ENCODE data around the gene MRPS34.

The MRPS34 gene

DNA sequence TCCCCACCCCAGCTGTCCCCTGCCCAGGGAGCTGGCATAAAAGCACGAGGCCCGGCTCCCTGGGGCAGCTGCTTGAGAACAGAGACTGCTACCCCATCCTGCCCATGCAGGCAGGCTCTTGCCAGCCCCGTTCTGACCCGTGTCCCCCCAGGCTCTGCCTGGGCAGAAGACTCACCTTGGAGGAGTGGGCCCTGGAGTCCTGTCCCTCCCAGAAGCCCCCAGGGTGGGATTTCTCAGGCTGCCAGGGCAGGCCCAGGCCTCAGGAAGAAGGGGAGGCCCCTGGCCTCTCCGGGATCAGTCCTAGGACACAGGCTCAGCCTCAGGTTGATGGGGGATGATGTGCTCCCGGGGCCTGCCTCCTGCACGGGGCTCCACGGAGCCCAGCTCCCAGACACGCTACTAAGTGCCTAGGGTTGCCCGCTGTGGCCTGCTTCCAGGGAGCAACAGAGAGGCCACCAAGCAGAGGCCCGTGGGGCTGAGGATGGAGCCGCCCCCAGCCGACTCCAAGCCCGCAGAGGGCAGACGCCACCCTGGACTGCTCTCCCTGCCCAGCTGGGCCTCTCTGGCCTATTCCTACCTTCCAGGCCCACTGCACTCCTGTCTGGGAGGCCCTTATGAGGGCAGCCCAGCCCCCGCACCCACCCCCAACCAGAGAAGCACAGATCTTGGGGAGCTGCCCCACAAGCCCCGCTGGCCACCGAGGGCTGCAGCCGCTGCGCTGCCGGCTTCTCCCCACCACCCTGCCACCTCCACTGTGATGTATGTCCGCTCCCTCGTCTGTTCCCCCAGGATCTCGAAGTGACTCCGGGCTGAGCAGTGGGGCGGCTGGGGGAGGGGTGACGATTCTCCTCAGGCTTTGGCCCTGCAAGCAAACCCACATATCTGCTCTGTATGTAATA lies 3.3 kb downstream of the MRPS34 start:
- no peak for DNase-seq (ENCODE audit: low read depth)

DNA sequence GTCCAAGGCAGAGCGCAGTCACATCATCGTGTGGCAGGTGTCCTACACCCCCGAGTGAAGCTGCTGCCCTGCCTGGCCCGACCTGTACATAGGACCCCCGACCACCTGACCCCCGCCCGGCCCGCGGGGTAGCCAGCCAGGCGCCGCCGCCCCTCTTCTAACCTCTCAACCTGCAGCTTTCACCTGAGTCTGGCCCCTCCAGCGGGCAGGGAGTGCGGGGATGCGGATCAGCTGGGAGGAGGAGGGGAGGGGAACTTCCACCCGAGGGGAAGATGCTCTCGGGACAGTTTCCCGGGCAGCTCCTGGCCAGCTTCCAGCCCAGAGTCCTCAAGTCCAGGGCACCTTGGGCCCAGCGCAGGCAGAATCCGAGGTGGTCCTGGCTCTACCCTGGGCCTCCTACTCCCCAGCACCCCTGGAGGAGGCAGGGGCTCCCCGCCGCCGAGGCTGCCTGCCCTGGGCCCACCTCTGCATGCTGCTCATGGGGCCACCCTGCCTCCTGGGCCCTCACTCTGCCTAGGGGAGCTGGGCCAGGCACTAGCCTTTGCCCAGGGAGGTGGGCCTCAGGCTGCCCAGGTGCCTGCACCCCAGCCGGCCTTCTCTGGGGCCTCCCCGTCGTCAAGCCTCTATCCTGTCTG lies 4.0 kb downstream of the MRPS34 start:
- DNase-seq (ENCODE audit: low read depth), result no peak

DNA sequence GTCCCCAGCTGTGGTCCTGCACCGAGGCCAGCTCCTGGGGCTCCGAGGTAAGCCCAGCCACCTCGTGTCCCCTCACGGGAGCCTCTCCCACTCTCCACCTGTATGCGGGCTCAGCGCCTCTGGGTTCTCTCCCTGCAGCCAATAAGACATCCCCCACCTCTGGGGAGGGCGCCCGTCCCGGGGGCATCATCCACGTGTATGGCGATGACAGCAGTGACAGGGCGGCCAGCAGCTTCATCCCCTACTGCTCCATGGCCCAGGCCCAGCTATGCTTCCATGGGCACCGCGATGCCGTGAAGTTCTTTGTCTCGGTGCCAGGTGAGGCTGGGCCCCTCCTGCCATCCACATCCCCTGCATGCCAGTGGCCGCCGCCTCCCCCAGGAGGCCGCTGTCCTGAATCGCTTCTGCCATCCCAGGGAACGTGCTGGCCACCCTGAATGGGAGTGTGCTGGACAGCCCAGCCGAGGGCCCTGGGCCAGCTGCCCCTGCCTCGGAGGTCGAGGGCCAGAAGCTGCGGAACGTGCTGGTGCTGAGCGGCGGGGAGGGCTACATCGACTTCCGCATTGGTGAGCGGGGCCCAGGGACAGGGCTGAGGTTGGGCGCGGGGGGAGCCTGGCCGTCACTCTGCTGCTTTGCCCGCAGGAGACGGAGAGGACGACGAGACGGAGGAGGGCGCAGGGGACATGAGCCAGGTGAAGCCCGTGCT lies 4.7 kb downstream of the MRPS34 start:
- DNase-seq (ENCODE audit: low read depth), result no peak

DNA sequence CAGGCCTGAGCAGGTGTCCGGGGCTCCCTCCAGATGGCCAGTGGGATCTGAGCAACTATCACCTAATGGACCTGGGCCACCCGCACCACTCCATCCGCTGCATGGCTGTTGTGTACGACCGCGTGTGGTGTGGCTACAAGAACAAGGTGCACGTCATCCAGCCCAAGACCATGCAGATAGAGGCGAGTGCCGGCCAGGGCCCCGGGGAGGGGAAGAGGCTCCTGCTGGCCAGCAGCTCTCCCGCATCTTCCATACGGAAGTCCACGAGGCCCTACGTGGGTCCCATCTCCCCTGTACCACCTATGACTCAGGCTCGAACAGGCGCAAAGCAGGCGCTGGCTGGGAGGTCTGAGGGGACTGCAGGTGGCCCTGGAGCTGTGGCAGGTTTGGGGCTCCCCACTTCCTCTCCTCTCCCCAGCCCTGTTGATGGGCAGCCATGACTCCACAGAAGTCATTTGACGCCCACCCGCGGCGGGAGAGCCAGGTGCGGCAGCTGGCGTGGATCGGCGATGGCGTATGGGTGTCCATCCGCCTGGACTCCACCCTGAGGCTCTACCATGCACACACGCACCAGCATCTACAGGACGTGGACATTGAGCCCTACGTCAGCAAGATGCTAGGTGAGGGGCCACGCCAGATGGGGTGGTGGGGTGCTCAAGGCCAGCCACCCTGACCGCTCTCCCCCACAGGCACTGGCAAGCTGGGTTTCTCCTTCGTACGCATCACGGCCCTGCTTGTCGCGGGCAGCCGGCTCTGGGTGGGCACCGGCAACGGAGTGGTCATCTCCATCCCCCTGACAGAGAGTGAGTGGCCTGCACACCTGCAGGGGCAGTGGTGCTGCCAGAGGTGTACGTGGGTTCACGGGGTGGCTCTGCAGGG lies 5.6 kb downstream of the MRPS34 start:
- no peak for DNase-seq (ENCODE audit: low read depth)

DNA sequence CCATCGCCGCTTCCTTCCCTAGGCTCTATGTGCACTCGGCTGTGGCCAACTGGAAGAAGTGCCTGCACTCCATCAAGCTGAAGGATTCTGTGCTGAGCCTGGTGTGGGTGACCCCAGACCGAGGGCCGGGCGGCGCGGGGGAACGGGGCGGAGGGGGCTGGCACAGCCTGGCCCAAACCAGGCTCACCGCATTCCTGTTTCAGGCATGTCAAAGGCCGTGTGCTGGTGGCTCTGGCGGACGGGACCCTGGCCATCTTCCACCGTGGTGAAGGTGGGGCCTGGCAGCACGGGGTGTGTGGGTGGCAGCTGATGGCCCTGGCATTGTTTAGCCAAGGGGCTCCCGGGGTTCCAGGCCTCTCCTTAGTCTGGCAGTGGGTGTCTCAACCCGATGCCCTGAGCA lies 6.2 kb downstream of the MRPS34 start:
- DNase-seq (ENCODE audit: low read depth), result no peak

DNA sequence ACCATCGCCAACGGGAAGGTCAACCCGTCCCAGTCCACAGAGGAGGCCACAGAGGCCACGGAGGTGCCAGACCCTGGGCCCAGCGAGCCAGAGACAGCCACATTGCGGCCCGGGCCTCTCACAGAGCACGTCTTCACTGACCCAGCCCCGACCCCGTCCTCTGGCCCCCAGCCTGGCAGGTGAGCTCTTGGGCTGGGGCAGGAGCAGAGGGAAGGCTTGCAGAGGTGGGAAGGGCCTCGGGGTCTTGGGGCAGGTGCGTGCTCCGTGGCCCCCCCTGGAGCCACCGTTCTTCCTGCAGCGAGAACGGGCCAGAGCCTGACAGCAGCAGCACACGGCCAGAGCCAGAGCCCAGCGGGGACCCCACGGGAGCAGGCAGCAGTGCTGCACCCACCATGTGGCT lies 6.7 kb downstream of the MRPS34 start:
- no peak for DNase-seq (ENCODE audit: low read depth)

DNA sequence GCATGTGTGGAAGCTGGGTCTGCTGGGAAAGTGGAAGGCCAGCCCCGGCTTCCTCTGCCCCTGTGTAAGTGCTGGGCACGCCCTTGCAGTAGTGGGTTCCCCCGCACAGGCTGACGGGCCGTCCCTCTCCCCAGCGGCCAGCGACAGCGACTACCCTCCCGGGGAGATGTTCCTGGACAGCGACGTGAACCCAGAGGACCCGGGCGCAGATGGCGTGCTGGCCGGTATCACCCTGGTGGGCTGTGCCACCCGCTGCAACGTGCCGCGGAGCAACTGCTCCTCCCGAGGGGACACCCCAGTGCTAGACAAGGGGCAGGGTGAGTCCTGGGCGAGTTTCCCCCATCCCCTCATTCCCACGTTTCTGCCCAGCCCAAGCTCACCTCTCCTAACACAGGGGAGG lies 7.1 kb downstream of the MRPS34 start:
- DNase-seq (ENCODE audit: low read depth), result no peak

DNA sequence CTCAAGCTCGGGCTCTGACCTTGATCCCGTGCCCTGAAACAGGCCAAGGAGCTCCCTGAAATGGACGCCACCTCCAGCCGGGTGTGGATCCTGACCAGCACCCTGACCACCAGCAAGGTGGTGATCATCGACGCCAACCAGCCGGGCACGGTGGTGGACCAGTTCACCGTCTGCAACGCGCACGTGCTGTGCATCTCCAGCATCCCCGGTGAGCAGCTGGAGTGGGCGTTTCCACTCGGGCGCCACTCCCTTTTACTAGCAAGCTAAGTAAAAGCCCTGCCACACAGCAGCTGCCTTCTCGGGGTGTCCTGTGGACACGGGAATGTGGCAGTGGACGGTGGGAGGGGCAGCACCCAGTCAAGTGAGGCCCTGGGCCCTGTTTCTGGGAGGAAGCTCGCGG lies 8.0 kb downstream of the MRPS34 start:
- DNase-seq (ENCODE audit: low read depth), result no peak

DNA sequence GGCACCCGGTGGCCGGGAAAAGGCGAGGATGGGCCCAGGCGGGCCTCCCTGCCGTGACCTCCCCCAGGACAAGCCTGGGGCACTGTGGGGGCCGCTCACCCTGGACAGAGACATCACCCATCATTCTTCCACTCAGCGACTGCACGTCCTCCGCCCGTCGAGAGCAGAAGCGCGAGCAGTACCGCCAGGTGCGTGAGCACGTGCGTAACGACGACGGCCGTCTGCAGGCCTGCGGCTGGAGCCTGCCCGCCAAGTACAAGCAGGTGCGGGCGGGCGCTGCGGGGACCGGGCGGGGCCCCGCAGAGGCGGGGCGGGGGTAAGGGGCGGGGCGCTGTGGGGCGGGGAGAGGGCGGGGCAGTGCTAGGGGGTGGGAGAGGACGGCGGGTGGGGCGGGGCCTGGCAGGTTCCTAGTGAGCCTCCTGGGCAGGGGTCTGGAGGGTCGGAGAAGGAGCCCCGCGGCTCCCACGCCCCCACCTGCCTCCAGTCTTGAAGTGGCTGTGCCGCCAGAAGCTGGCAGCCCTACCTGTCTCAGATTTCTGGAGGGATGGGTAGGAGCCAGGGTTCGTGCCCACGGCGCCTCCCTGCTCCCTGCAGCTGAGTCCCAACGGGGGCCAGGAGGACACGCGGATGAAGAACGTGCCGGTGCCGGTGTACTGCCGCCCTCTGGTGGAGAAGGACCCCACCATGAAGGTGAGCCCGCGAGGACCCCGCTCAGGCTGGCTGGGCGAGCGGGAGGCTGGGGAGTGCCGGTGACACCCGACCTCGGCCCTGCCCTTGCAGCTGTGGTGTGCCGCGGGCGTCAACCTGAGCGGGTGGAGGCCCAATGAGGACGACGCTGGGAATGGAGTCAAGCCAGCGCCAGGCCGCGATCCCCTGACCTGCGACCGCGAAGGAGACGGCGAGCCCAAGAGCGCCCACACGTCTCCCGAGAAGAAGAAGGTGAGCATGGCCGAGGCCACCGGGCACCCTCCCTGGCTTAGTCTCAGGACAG lies 9.1 kb downstream of the MRPS34 start:
- DNase-seq (ENCODE audit: low read depth), result no peak

DNA sequence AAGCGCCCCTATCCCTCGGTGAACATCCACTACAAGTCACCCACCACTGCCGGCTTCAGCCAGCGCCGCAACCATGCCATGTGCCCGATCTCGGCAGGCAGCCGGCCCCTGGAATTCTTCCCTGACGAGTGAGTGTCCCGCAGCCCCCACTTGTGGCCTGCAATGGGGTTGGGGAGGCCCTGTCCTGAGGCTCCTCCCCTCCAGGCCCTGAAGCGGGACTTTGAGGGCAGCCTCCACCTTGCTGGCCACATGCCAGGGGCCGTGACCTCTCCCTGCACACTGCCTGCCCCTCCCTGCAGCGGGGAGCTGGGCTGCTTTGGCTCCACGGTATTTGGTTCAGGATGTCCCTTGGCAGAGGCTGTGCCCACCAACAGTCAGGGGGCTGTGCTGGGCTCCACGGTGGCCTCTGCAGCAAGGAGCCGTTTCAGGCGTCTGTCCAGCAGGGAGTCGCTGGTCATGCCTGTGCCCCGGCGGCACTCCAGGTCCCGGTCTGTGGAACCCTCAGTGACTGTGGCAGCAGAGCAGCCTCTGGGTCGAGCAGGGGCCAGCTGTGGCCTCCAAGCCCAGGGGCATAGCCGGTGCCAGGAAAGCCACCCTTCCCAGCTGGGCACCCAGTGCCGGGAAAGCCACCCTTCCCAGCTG lies 9.9 kb downstream of the MRPS34 start:
- no peak for DNase-seq (ENCODE audit: low read depth)

DNA sequence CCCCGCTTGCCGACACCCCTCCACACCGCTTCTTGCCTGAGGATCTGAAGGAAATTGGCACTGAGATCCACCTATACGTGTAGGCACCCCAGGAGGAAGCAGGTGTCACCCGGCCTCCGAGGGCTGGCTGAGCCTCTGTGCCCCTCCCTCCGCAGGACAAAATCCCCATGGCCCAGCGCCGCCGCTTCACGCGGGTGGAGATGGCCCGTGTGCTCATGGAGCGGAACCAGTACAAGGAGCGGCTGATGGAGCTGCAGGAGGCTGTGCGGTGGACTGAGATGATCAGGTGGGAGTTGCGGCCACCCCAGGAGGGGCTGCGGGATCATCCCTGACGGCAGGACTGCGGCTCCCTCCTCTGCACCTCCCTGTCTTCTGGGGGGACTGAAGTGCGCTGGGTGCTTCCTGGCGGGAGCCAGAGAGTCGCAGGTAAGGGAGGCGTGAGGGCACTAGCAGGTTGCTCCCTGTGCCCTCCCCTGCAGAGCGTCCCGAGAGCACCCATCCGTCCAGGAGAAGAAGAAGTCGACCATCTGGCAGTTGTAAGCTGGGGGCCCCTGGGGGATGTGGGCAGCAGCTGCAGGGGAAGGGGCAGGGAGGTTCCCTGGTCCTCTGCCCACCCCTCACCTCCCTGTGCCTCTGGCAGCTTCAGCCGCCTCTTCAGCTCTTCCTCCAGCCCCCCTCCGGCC lies 10.6 kb downstream of the MRPS34 start:
- DNase-seq (ENCODE audit: low read depth), result no peak

DNA sequence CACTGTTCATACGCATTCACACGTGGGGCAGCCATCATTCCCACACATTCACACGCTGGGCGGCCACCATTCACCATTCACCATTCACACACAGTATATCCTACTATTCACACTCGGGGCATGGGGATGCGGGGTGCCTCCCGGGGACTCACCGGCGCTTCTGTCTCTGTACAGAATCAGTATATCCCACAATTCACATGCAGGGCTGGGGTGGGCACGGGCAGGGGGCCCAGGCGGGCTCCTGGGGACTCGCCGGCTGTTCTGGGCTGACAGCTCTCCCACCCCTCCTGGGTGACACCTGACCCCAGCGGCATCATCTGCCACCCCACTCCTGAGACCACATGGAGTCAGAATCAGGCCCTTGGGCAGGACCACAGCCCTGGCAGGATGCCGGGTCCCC lies 11.2 kb downstream of the MRPS34 start:
- no peak for DNase-seq (ENCODE audit: low read depth)

DNA sequence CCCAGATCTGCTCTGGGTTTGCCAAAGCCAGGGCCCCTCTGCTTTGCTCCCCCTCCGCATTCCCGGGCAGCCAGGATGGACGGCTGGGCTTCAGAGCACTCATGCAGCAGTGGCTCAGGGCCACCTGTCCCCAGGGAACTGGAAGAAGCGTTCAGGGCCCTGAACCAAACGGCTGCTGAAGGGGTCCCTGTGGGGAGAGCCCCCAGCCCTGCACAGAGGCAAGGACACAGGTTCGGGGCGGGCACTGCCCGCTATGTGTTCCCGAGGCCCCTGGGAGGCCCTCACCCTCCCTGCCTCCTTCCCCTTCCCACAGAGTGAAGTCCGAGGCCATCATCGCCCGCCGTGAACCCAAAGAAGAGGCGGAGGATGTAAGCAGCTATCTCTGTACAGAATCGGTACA lies 12.0 kb downstream of the MRPS34 start:
- no peak for DNase-seq (ENCODE audit: low read depth)

DNA sequence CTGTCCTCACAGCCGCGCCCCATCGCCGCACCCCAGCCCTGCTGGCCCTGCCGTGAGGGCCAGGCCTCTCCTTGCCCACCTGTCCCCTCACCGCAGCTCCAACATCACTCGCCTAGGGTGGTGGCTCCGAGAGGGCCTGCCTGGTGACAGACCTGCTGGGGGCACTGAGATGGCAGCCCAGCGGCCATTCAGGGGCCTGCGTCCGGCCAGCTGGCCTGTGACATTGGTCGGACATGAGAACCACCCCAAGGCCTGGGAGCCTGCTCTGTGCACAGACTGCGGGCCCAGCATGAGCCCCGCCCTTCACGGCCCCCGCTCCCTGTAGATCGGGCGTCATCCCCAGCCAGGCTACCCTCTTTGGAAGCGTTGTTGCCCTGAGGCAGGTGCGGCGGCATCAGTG lies 13.4 kb downstream of the MRPS34 start:
- no peak for DNase-seq (ENCODE audit: low read depth)

DNA sequence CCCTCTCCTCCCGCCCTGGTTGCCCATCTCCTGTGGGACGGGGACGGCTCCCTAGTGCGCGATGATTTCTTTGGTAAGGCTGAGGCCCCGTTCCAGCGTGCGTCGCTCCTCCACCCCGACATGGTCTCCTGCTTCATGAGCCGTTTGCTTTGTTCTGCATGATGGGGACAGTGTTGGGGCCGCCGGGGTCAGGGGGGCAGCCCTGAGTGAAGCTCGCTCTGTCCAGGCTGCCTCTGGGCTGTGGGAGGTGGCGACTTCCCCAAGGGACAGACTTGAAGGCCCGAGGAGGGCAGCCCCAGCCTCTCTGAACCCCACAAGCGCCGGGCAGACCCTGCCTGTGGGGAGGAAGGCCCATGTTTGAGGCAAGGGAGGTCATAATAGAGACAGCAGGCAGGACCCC lies 14.0 kb downstream of the MRPS34 start:
- DNase-seq (ENCODE audit: low read depth), result no peak

DNA sequence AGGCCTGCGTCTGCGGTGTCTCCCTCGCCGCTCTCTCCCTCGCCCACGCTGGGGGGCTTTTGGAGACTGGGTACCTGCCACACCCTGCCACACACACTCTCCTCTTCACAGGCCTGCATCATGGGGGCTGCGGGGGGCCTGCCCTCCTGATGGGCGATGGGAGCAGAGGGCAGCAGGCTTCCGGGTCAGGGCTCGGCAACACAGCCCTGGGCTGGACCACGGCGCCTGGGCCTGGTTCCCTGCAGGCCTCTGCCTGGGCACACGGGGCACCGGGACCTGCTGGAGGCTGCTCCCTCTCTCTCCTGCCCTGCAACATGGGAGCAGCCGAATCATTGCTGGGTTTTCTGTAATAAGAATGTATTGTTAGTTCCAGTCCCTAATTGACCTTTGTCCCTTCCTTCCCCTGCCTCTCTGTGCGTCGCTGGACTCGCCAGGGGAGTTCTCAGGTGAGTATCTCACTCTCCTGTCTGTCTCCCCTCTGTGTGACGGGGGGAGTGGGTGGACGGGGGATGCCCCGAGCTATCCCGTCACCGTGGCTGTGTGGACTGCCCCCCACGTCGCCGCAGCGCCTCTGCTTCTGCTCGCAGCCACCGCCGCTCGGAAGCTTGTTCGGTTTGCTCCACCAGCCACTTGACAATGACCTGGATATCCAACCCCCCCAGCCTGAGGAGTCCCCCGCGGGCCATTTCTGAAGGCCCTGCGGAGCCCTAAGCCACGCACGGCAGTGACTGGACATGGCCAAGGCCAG lies 15.0 kb downstream of the MRPS34 start:
- DNase-seq (ENCODE audit: low read depth), result no peak

DNA sequence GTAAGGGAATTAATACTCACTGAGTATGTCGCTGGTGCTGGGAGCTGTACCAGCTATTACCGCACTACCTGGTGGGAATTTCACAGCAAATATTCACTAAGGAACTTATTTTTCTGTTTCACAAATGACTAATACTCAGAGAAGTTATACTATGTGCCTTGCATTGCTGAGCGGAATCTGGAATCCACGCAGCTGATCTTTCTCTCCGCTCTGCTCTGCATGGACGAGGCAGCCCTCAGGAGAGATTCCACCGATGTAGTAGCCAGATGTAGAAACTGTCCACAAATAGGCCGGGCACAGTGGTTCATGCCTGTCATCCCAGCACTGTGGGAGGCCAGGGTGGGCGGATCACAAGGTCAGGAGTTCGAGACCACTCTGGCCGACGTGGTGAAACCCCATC lies 18.7 kb downstream of the MRPS34 start:
- no peak for DNase-seq (ENCODE audit: low read depth)

DNA sequence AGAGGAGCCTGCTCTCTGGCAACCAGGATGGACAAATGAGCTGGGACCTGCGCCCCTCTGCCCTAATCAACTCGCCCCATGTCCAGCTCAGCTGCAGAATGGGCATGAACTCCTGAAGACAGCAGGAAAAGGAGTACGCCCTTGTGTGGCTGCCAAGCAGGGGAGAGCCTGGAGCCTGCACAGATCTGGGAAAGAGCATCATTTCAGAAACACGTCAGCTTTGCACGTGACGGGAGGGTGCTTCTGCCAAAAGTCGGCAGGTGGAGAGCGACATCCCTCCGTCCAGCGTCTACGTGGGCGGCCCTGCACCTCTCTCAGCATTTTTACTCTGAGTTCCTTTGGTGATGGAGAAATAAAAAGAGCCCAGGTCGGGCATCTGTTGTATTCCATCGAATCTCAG lies 20.1 kb downstream of the MRPS34 start:
- DNase-seq (ENCODE audit: low read depth), result no peak

DNA sequence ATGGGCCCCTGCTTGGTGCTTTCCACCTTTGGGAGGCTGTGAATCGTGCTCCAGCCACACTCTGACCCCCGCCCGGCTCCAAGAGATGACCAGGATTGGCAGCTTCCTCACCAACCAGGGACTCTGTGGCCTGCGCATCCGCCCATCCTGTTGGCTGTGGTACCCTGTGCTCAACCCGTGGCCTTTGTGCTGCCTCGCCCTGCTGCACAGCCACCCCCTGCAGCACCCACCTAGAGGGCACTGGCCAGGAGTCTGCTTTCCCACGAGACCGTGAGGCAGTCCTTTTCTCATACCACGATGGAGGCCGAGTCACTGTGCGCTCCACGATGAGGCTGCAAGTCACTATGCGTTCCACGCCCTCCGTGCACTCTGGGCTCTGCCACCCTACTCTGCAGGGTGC lies 21.0 kb downstream of the MRPS34 start:
- no peak for DNase-seq (ENCODE audit: low read depth)

Data from non-pigmented ciliary epithelial cell (primary cell).